HG02798 (cell line): ENCODE data around the gene RBM10.

Experiments
- ATAC-seq: cut with Tn5 transposase; IDR thresholded peaks from one replicate; pipeline ENCODE4 v1.9.1; 2021; ENCODE audit warnings: mild to moderate bottlenecking; ENCODE audit not compliant: unreplicated experiment, poor library complexity

The RBM10 gene

GRCh38 chrX:47191806-47192401 is 46.9 kb downstream of the RBM10 start:
- ATAC-seq: no peak

GRCh38 chrX:47193475-47194193 is 48.6 kb downstream of the RBM10 start, which contains the start of gene UBA1:
TSS of gene UBA1 (plus strand) at chrX:47193829. CDS start at chrX:47198803, 4,974 bp downstream.
- peak; percentile 69 for ATAC-seq

GRCh38 chrX:47194194-47194787 is 49.3 kb downstream of the RBM10 start:
- ATAC-seq: no peak

GRCh38 chrX:47196098-47196497 is 51.1 kb downstream of the RBM10 start:
- ATAC-seq: no peak

- no peak for ATAC-seq
These were observed 52.5 kb downstream of the RBM10 start for GRCh38 chrX:47197526-47197925.

- ATAC-seq: no peak
These were observed 53.1 kb downstream of the RBM10 start for GRCh38 chrX:47198026-47198686.

- no peak for ATAC-seq
These were observed 53.7 kb downstream of the RBM10 start for GRCh38 chrX:47198687-47199080.

- no peak for ATAC-seq
These were observed 54.3 kb downstream of the RBM10 start for GRCh38 chrX:47199286-47199685.

GRCh38 chrX:47200385-47201150 is 55.5 kb downstream of the RBM10 start:
- no peak for ATAC-seq

GRCh38 chrX:47201345-47201944 is 56.4 kb downstream of the RBM10 start:
- no peak for ATAC-seq

- no peak for ATAC-seq
These were observed 57.3 kb downstream of the RBM10 start for GRCh38 chrX:47202316-47202715.

GRCh38 chrX:47202877-47203276 is 57.9 kb downstream of the RBM10 start:
- no peak for ATAC-seq

- no peak for ATAC-seq
These were observed 59.9 kb downstream of the RBM10 start for GRCh38 chrX:47204970-47205369.

GRCh38 chrX:47206316-47206715 is 61.3 kb downstream of the RBM10 start:
- ATAC-seq: no peak

GRCh38 chrX:47208108-47208507 is 63.1 kb downstream of the RBM10 start:
- ATAC-seq: no peak

GRCh38 chrX:47209508-47210238 is 64.7 kb downstream of the RBM10 start:
- no peak for ATAC-seq

GRCh38 chrX:47210661-47211425 is 65.8 kb downstream of the RBM10 start:
- no peak for ATAC-seq

GRCh38 chrX:47212381-47213293 is 67.6 kb downstream of the RBM10 start:
- ATAC-seq: no peak
